Activated CD8-positive, alpha-beta memory T cell treated with anti-CD3 and anti-CD28 coated beads, Interleukin-2, amount 10 ng/mL, durations not matched to agents 7 days and 5 days (primary cell): ENCODE measurements around the gene PAM. TPM values are rescaled to one million over a fixed set of nuclear protein-coding genes. Genes with fewer than 3 reads are reported as not detected.
"Not testable (repeated sequence)": the region's sequence is repeated elsewhere in the genome, so short reads cannot be mapped to it uniquely, and the experiment has no call there.

ENCODE experiments used
- ATAC-seq: fragments of 150-1000 bp; cut with Tn5 transposase; one replicate; pipeline ENCODE4 v1.10.0; 2021; ENCODE audit warnings: moderate library complexity
- CTCF ChIA-PET: fragments of 350-600 bp; sonication (Branson Sonifier 250); formaldehyde crosslinking; loops from one replicate; lab custom pipeline; 2021; ENCODE audit warnings: antibody characterized with exemption; lab: Charles Lee
- DNase-seq: peaks from one replicate; pipeline ENCODE4 v3.0.0-alpha.2; 2020
- H3K27ac Mint-ChIP-seq: one replicate; pipeline ENCODE4 v1.8.0; 2021; ENCODE audit warnings: mild to moderate bottlenecking, mixed read lengths
- H3K27me3 Mint-ChIP-seq: one replicate; pipeline ENCODE4 v1.8.0; 2021; ENCODE audit warnings: mixed read lengths
- H3K36me3 Mint-ChIP-seq: one replicate; pipeline ENCODE4 v1.8.0; 2021; ENCODE audit warnings: mild to moderate bottlenecking, mixed read lengths
- H3K4me1 Mint-ChIP-seq: one replicate; pipeline ENCODE4 v1.8.0; 2021; ENCODE audit warnings: mixed read lengths
- H3K4me3 Mint-ChIP-seq: one replicate; pipeline ENCODE4 v1.8.0; 2021; ENCODE audit warnings: mild to moderate bottlenecking, moderate library complexity, mixed read lengths
- H3K9me3 Mint-ChIP-seq: one replicate; pipeline ENCODE4 v1.8.0; 2022; ENCODE audit warnings: low read depth, mixed read lengths
- total RNA-seq, 2 experiments: library from RNA; stranded (reverse); gene quantifications; one replicate each; pipeline ENCODE4 v1.2.3, GENCODE V29; 2021

The PAM gene
- total RNA-seq, 2 experiments from 2014 or later: 29.7 to 31.5 TPM

GRCh38 chr5:102737805-102738469 is 17.2 kb upstream of the PAM start:
- Mint-ChIP-seq H3K4me1 (no peaks in the 10 kb centered on the region), H3K27ac (no peak overlapping the region), H3K4me3 (no peak overlapping the region), H3K9me3 (no peaks in the 10 kb centered on the region), H3K36me3 (no peaks in the 10 kb centered on the region), H3K27me3 (peaks cover 5% of the 10 kb centered on the region)
- DNase-seq: no peak
- CTCF ChIA-PET: no interaction called here
- no peak for ATAC-seq

GRCh38 chr5:102740515-102740914 is 14.6 kb upstream of the PAM start:
- no peak overlapping the region for H3K4me3 Mint-ChIP-seq
- no peak for ATAC-seq
- H3K4me1 Mint-ChIP-seq: no peaks in the 10 kb centered on the region
- H3K9me3 Mint-ChIP-seq: no peaks in the 10 kb centered on the region
- peaks cover 5% of the 10 kb centered on the region for H3K27me3 Mint-ChIP-seq
- no peak overlapping the region for H3K27ac Mint-ChIP-seq
- CTCF ChIA-PET: interaction anchor here (0.7 kb wide), 1 partner anchor 59 kb away, joined by 3 read pairs; no protein-coding TSS in a partner anchor
- DNase-seq: no peak
- H3K36me3 Mint-ChIP-seq: no peaks in the 10 kb centered on the region

GRCh38 chr5:102742215-102742614 is 12.9 kb upstream of the PAM start:
- Mint-ChIP-seq H3K27ac (no peak overlapping the region), H3K4me1 (no peaks in the 10 kb centered on the region), H3K36me3 (no peaks in the 10 kb centered on the region), H3K4me3 (no peak overlapping the region), H3K27me3 (peaks cover 2% of the 10 kb centered on the region), H3K9me3 (no peaks in the 10 kb centered on the region)
- CTCF ChIA-PET: no interaction called here
- ATAC-seq: no peak
- no peak for DNase-seq

- Mint-ChIP-seq H3K4me3 (no peak overlapping the region), H3K27ac (no peak overlapping the region), H3K4me1 (peaks cover 1% of the 10 kb centered on the region), H3K27me3 (no peaks in the 10 kb centered on the region), H3K9me3 (no peaks in the 10 kb centered on the region), H3K36me3 (no peaks in the 10 kb centered on the region)
- no peak for ATAC-seq
- CTCF ChIA-PET: no interaction called here
- DNase-seq: no peak
Observed at GRCh38 chr5:102743900-102744299, 11.2 kb upstream of the PAM start.

GRCh38 chr5:102747386-102748166 is 7.5 kb upstream of the PAM start:
- CTCF ChIA-PET: interaction anchor here (0.9 to 1.7 kb wide), 4 partner anchors 8 to 392 kb away, joined by 3 to 4 read pairs (median 3); partner anchors contain the start of gene PAM
- no peaks in the 10 kb centered on the region for H3K36me3 Mint-ChIP-seq
- no peak for ATAC-seq
- DNase-seq: no peak
- H3K9me3 Mint-ChIP-seq: no peaks in the 10 kb centered on the region
- H3K4me3 Mint-ChIP-seq: no peak overlapping the region
- peaks cover 3% of the 10 kb centered on the region for H3K27me3 Mint-ChIP-seq
- H3K27ac Mint-ChIP-seq: no peak overlapping the region
- H3K4me1 Mint-ChIP-seq: peaks cover 1% of the 10 kb centered on the region

- H3K4me3 Mint-ChIP-seq: no peak overlapping the region
- H3K27ac Mint-ChIP-seq: no peak overlapping the region
- H3K4me1 Mint-ChIP-seq: peaks cover 6% of the 10 kb centered on the region
- ATAC-seq (no peak), DNase-seq (no peak)
- H3K9me3 Mint-ChIP-seq: no peaks in the 10 kb centered on the region
- no peaks in the 10 kb centered on the region for H3K36me3 Mint-ChIP-seq
- peaks cover 15% of the 10 kb centered on the region for H3K27me3 Mint-ChIP-seq
- CTCF ChIA-PET: interaction anchor here (0.9 kb wide), 1 partner anchor 31 kb away, joined by 3 read pairs; no protein-coding TSS in a partner anchor
Observed at GRCh38 chr5:102749416-102750030, 5.6 kb upstream of the PAM start.

GRCh38 chr5:102750151-102750834 is 4.8 kb upstream of the PAM start:
- DNase-seq (no peak), ATAC-seq (no peak)
- CTCF ChIA-PET: no interaction called here
- Mint-ChIP-seq H3K4me1 (peaks cover 8% of the 10 kb centered on the region), H3K27me3 (peaks cover 15% of the 10 kb centered on the region), H3K4me3 (no peak overlapping the region), H3K36me3 (no peaks in the 10 kb centered on the region), H3K9me3 (no peaks in the 10 kb centered on the region), H3K27ac (no peak overlapping the region)

GRCh38 chr5:102751903-102752376 is 3.2 kb upstream of the PAM start:
- not testable (repeated sequence) for ATAC-seq, H3K4me3 Mint-ChIP-seq

GRCh38 chr5:102753889-102754766 is 977 bp upstream of the PAM start:
- H3K36me3 Mint-ChIP-seq: peaks cover 1% of the 10 kb centered on the region
- CTCF ChIA-PET: no interaction called here
- peak overlapping the region; percentile 49 for H3K27ac Mint-ChIP-seq

More at GRCh38 chr5:102751903-102752376, 3.2 kb upstream of the PAM start:
- H3K27ac Mint-ChIP-seq, H3K9me3 Mint-ChIP-seq, DNase-seq, CTCF ChIA-PET, H3K36me3 Mint-ChIP-seq: not testable (repeated sequence)
- peaks cover 15% of the 10 kb centered on the region for H3K27me3 Mint-ChIP-seq
- peaks cover 13% of the 10 kb centered on the region for H3K4me1 Mint-ChIP-seq

GRCh38 chr5:102755686-102756371 is 724 bp downstream of the PAM start:
- H3K4me1 Mint-ChIP-seq: peaks cover 37% of the 10 kb centered on the region
- peak overlapping the region; percentile 85 for H3K27ac Mint-ChIP-seq
- H3K36me3 Mint-ChIP-seq: peaks cover 2% of the 10 kb centered on the region
- CTCF ChIA-PET: interaction anchor here (1.0 to 1.9 kb wide), 7 partner anchors 9 to 75 kb away, joined by 3 to 7 read pairs (median 4); no protein-coding TSS in a partner anchor
- ATAC-seq (peak; percentile 78), DNase-seq (peak; percentile 87)
- no peaks in the 10 kb centered on the region for H3K9me3 Mint-ChIP-seq
- H3K4me3 Mint-ChIP-seq: peak overlapping the region; percentile 84
- H3K27me3 Mint-ChIP-seq: peaks cover 12% of the 10 kb centered on the region

More at GRCh38 chr5:102753889-102754766, 977 bp upstream of the PAM start:
- H3K4me1 Mint-ChIP-seq: peaks cover 22% of the 10 kb centered on the region
- peaks cover 15% of the 10 kb centered on the region for H3K27me3 Mint-ChIP-seq
- DNase-seq (no peak), ATAC-seq (no peak)
- peak overlapping the region; percentile 84 for H3K4me3 Mint-ChIP-seq
- no peaks in the 10 kb centered on the region for H3K9me3 Mint-ChIP-seq

GRCh38 chr5:102758576-102758975 is 3.5 kb downstream of the PAM start:
- CTCF ChIA-PET: no interaction called here

GRCh38 chr5:102759289-102759688 is 4.2 kb downstream of the PAM start:
- no peak overlapping the region for H3K27ac Mint-ChIP-seq
- ATAC-seq (no peak), DNase-seq (no peak)
- peak overlapping the region; percentile 8 for H3K4me3 Mint-ChIP-seq
- peaks cover 2% of the 10 kb centered on the region for H3K27me3 Mint-ChIP-seq
- H3K4me1 Mint-ChIP-seq: peaks cover 61% of the 10 kb centered on the region
- H3K9me3 Mint-ChIP-seq: no peaks in the 10 kb centered on the region
- CTCF ChIA-PET: no interaction called here
- peaks cover 2% of the 10 kb centered on the region for H3K36me3 Mint-ChIP-seq

More at GRCh38 chr5:102758576-102758975, 3.5 kb downstream of the PAM start:
- Mint-ChIP-seq H3K27ac (no peak overlapping the region), H3K4me3 (no peak overlapping the region), H3K9me3 (no peaks in the 10 kb centered on the region), H3K27me3 (peaks cover 7% of the 10 kb centered on the region), H3K36me3 (peaks cover 2% of the 10 kb centered on the region), H3K4me1 (peaks cover 60% of the 10 kb centered on the region)
- DNase-seq (no peak), ATAC-seq (no peak)
